Esophagus muscularis mucosa (tissue), 4 donors: ENCODE data around the gene MAN1C1. TPM values are rescaled to one million over a fixed set of nuclear protein-coding genes. Genes with fewer than 3 reads are reported as not detected.

Experiments used
- DNase-seq: peaks from one replicate; pipeline ENCODE4 v3.0.0-alpha.2; 2017; ENCODE audit errors: extremely low spot score
- H3K27ac ChIP-seq, 4 donors: fragments of 200-600 bp; sonication (generic); replicated peaks in 1 of 4; 1 replicate in 3 of 4; 2 replicates in 1 of 4; pipeline ENCODE4 v1.5.1; 2016 to 2019; ENCODE audit warnings: mild to moderate bottlenecking in 1 of 4
- H3K27me3 ChIP-seq, 4 donors: fragments of 200-600 bp; sonication (generic); one replicate each; pipeline versions ENCODE4 v1.5.1 to v1.6.0; 2016 to 2019
- H3K36me3 ChIP-seq, 4 donors: fragments of 200-600 bp; sonication (generic); one replicate each; pipeline ENCODE4 v1.5.1; 2016 to 2019
- H3K4me1 ChIP-seq, 4 donors: fragments of 200-600 bp; sonication (generic); one replicate each; pipeline ENCODE4 v1.5.1; 2016 to 2019
- H3K4me3 ChIP-seq, 4 donors: fragments of 200-600 bp; sonication (generic); 1 replicate in 2 of 4; 2 replicates in 2 of 4; pipeline ENCODE4 v1.5.1; 2016 to 2019; ENCODE audit warnings: mild to moderate bottlenecking in 4 of 4, moderate library complexity in 1 of 4
- H3K9me3 ChIP-seq, 4 donors: fragments of 200-600 bp; sonication (generic); 1 replicate in 3 of 4; 2 replicates in 1 of 4; pipeline ENCODE4 v1.5.1; 2016 to 2019
- EP300 ChIP-seq: sonication (generic); formaldehyde crosslinking; IDR thresholded peaks from one replicate; pipeline ENCODE4 v1.6.1; 2017; ENCODE audit warnings: antibody characterized with exemption
- POLR2A ChIP-seq: fragments of 450-650 bp; IDR thresholded peaks from one replicate; pipeline ENCODE4 v1.6.1; 2017; ENCODE audit warnings: antibody characterized with exemption, moderate library complexity, mild to moderate bottlenecking, low read depth
- POLR2AphosphoS5 ChIP-seq, 2 donors: sonication (generic); formaldehyde crosslinking; IDR thresholded peaks; one replicate each; pipeline ENCODE4 v1.6.1; 2017; ENCODE audit warnings: antibody characterized with exemption in 2 of 2
- WGBS: methylation state at CpG from one replicate; pipeline ENCODE4 v1.1.5; 2018; 5-methylcytosine and 5-hydroxymethylcytosine counted together
- intact Hi-C: fragments of 100-400 bp; cut with DNase I; formaldehyde crosslinking; loops from one replicate; pipeline ENCODE4 v1.15.1; 2023
- total RNA-seq, 4 donors: library from RNA; depleted of rRNA; stranded (reverse); fragments of >200 nt; gene quantifications; one replicate each; pipeline versions ENCODE4 v1.1.0 to v1.2.1, GENCODE V29; 2016
- TF ChIP-seq, protein P1 (sequence below), 3 experiments: fragments of 200-600 bp in 2 of 3; fragments of 450-650 bp in 1 of 3; sonication (generic) in 2 of 3; IDR thresholded peaks; one replicate each; pipeline ENCODE4 v1.5.1; 2017 to 2019; ENCODE audit warnings: antibody characterized with exemption in 3 of 3, mild to moderate bottlenecking in 2 of 3, moderate library complexity in 1 of 3

MAN1C1 gene
- total RNA-seq, 4 donors from 2014 or later = 20.2 to 22.8 (median 20.7) TPM

DNA sequence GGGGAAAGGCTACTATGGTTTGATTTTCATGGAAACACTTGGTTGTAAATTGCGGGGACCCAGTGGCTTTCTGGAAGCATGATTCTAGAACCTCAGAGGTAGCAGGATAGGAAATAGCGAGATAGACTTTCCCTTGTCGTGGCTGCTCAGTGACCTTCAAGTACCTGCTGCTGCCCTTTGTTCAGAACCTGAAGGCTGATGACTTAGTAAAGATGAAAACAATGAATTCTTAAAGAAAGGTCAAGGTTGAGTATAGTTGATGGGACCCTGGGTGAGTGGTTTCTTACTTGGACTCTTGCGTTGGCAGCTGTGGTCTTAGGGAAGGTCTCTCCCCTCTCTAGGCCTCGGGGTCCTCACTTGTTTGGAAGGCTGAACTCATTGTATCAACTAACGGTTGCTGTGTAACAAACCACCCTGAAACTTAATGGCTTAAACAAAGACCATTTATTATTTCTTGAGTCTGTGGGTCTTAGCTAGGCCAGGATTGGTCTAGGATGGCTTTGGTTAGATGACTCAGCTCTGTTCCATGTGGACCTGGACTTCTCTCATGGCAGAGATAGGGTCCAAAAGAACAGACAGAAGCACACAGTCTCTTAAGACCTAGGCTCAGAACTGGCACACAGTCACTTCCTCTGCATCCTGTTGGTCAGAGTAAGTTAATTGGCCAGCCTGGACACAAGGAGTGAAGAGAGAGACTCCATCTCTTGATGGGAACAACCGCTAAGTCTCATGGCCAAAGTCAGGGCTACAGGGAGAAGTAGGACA, 94.2 kb downstream of the MAN1C1 start:
- intact Hi-C loops = no loop called here
- Histone ChIP-seq H3K27ac (no peak overlapping the region), H3K27me3 (no peaks in the 10 kb centered on the region), H3K4me1 (peaks cover 32 to 77% (median 62%) of the 10 kb centered on the region in 4 donors), H3K36me3 (no peaks in the 10 kb centered on the region), H3K9me3 (no peaks in the 10 kb centered on the region), H3K4me3 (no peak overlapping the region)
- TF ChIP-seq POLR2A (no peak), EP300 (no peak), POLR2AphosphoS5 (IDR thresholded peaks at IDR 0.05) (no peak)
- TF ChIP-seq, protein P1, sequence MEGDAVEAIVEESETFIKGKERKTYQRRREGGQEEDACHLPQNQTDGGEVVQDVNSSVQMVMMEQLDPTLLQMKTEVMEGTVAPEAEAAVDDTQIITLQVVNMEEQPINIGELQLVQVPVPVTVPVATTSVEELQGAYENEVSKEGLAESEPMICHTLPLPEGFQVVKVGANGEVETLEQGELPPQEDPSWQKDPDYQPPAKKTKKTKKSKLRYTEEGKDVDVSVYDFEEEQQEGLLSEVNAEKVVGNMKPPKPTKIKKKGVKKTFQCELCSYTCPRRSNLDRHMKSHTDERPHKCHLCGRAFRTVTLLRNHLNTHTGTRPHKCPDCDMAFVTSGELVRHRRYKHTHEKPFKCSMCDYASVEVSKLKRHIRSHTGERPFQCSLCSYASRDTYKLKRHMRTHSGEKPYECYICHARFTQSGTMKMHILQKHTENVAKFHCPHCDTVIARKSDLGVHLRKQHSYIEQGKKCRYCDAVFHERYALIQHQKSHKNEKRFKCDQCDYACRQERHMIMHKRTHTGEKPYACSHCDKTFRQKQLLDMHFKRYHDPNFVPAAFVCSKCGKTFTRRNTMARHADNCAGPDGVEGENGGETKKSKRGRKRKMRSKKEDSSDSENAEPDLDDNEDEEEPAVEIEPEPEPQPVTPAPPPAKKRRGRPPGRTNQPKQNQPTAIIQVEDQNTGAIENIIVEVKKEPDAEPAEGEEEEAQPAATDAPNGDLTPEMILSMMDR (IDR thresholded peaks at IDR 0.05) = no peak
- no peak for DNase-seq
- 94% methylated on average over 7 of the region's 7 CpGs for WGBS

DNA sequence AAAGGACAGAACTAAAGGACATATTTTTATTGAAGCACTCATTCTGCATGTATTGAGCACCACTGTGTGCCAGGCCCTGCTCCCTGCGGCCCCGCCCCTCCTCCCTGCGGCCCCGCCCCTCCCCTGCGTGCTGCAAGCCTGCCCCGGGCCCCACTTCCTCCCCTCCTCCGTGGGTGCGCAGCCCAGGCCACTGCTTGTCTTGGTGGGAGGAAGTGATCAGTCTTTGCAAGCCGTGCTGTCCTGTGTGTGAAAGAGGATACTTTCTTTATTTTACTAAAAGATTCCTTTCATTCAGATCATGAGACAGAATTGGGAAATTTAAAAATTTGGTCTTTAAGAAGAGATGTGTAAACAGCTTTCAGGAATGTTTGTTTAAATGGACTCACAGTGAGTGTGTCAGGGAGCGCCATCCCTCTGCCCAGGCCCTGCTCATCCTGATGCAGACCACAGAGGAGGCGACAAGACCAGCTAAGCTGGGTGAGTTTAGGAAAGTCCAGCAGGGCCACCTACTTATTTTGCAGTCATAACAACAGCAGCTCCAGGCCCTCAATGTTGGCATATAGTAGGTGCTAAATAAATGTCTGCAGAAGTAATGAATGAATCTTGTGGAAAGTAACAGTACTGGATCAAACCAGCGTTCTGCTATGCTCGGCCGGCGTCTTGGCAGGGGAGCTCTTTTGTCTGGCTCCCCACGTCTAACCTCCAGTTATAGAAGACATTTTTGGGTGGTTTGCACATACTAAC, 95.1 kb downstream of the MAN1C1 start:
- intact Hi-C loops = no loop called here
- Histone ChIP-seq H3K4me1 (peaks cover 22 to 69% (median 52%) of the 10 kb centered on the region in 4 donors), H3K27me3 (no peaks in the 10 kb centered on the region), H3K9me3 (no peaks in the 10 kb centered on the region), H3K4me3 (no peak overlapping the region), H3K36me3 (no peaks in the 10 kb centered on the region), H3K27ac (no peak overlapping the region)
- 70% methylated on average over 14 of the region's 16 CpGs for WGBS
- no peak for DNase-seq
- TF ChIP-seq, protein P1 (IDR thresholded peaks at IDR 0.05) = no peak

DNA sequence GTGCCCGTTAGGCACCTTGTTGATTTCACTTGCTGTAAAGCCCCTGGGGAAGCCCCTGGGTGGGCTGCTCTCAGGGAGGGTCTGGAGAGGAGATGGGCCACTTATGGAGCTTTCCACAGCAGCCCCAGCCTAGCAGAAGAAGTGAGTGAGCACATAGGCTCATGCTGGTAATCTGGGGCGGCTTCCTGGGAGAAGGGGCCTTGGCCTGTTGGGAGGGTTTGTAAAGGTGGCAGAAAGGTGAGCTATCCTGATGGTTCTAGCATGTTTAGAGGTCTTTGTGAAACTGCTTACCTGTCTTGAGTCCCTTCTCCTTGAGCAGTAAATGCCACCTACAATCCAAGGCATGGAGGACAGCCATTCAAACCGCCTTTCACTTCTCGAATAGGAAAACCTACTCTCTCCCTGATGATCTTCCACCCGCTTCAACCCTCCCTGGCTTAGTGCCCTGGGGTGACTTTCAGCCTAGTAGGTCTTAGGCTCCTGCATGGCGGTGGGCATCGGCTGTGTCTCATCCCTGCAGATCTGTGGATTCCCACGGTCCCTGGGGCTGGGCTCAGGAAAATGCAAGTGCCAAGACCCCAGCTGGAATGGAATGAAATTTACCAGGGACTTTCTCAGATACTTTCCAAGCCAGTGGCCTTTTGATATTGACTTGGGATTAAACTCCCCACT, 95.8 kb downstream of the MAN1C1 start:
- Histone ChIP-seq H3K36me3 (no peaks in the 10 kb centered on the region), H3K27ac (no peak overlapping the region), H3K9me3 (no peaks in the 10 kb centered on the region), H3K4me3 (no peak overlapping the region), H3K27me3 (no peaks in the 10 kb centered on the region), H3K4me1 (peaks cover 15 to 62% (median 46%) of the 10 kb centered on the region in 4 donors)
- 96% methylated on average over 8 of the region's 8 CpGs for WGBS
- no peak for DNase-seq
- intact Hi-C loops = no loop called here
- TF ChIP-seq, protein P1 (IDR thresholded peaks at IDR 0.05) = no peak
- TF ChIP-seq POLR2A (no peak), POLR2AphosphoS5 (IDR thresholded peaks at IDR 0.05) (no peak), EP300 (no peak)

DNA sequence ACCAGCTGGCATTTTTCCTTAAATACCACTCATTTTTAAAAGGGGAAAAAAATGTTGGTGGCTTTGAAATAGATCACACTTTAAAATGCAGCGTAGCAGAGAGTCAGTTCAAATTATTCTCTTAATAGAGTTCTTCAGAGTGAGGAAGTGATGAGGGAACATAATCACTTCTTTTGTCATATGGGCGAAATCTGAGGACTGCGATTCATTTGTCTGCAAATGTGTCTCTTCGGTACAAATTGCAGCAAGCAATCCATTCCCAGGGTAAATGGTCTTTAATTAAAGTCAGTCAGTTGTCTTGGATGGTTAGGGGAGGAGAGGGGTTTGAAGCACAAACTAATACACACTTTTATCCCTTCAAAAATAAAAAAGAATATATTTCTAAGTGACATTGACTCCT, 97.4 kb downstream of the MAN1C1 start:
- Histone ChIP-seq H3K27me3 (no peaks in the 10 kb centered on the region), H3K36me3 (no peaks in the 10 kb centered on the region), H3K4me3 (no peak overlapping the region), H3K27ac (no peak overlapping the region), H3K9me3 (no peaks in the 10 kb centered on the region), H3K4me1 (peaks cover under 1 to 47% (median 35%) of the 10 kb centered on the region in 4 donors)
- DNase-seq = no peak
- TF ChIP-seq, protein P1 (IDR thresholded peaks at IDR 0.05) = no peak
- TF ChIP-seq EP300 = no peak
- no peak for TF ChIP-seq POLR2AphosphoS5 (IDR thresholded peaks at IDR 0.05)
- no peak for TF ChIP-seq POLR2A
- intact Hi-C loops = no loop called here
- 92% methylated on average over 4 of the region's 4 CpGs for WGBS
